Suppressor macrophage treated with lipopolysaccharide for 1 hour (primary cell): ENCODE data around the gene SLC25A25.
A peak's percentile ranks its signal among the peaks of the same experiment; 100 is the strongest.
"Not testable (repeated sequence)": the region's sequence is repeated elsewhere in the genome, so short reads cannot be mapped to it uniquely, and the experiment has no call there.

Experiments used
- DNase-seq, 3 donors: peaks; one replicate each; pipeline ENCODE4 v3.0.0-alpha.2; 2020 to 2022

Gene SLC25A25

GRCh38 chr9:128098297-128099230 is 30.5 kb downstream of the SLC25A25 start:
- peak; percentile 94 to 97 (median 94) for DNase-seq

- no peak for DNase-seq
Measured at GRCh38 chr9:128099231-128099931, 31.3 kb downstream of the SLC25A25 start.

GRCh38 chr9:128099932-128100491 is 32.0 kb downstream of the SLC25A25 start:
- peak; percentile 19 to 37 (median 27) for DNase-seq

- no peak for DNase-seq
Measured at GRCh38 chr9:128100581-128100980, 32.5 kb downstream of the SLC25A25 start.

GRCh38 chr9:128101231-128101661 is 33.2 kb downstream of the SLC25A25 start:
- no peak for DNase-seq

- DNase-seq = no peak
Measured at GRCh38 chr9:128101690-128102089, 33.7 kb downstream of the SLC25A25 start.

GRCh38 chr9:128102196-128102595 is 34.2 kb downstream of the SLC25A25 start:
- no peak for DNase-seq

GRCh38 chr9:128102861-128103588 is 35.0 kb downstream of the SLC25A25 start:
- no peak for DNase-seq

GRCh38 chr9:128103589-128103962 is 35.5 kb downstream of the SLC25A25 start:
- DNase-seq = no peak

- DNase-seq = no peak
Measured at GRCh38 chr9:128104171-128104618, 36.2 kb downstream of the SLC25A25 start.

GRCh38 chr9:128105538-128106175 is 37.6 kb downstream of the SLC25A25 start:
- no peak for DNase-seq

- no peak for DNase-seq
Measured at GRCh38 chr9:128106181-128106939, 38.3 kb downstream of the SLC25A25 start.

GRCh38 chr9:128106940-128107467 is 39.0 kb downstream of the SLC25A25 start:
- DNase-seq = no peak

GRCh38 chr9:128107468-128108268 is 39.6 kb downstream of the SLC25A25 start:
- DNase-seq = no peak

- no peak for DNase-seq
Measured at GRCh38 chr9:128108269-128109049, 40.4 kb downstream of the SLC25A25 start.

GRCh38 chr9:128109050-128109709 is 41.1 kb downstream of the SLC25A25 start:
- DNase-seq = no peak

- not testable (repeated sequence) for DNase-seq
Measured at GRCh38 chr9:128111726-128112125, 43.7 kb downstream of the SLC25A25 start.

- no peak for DNase-seq
Measured at GRCh38 chr9:128113526-128114325, 45.7 kb downstream of the SLC25A25 start.
